OCI-LY1 (cell line): ENCODE data around the gene PCNX1.

ENCODE experiments used
- H2AFZ ChIP-seq: fragments of 200-600 bp; sonication (generic), shearing (Covaris generic); 2 replicates; pipeline ENCODE4 v1.6.0; 2014; ENCODE audit warnings: antibody characterized with exemption, mild to moderate bottlenecking, low read length
- H3F3A ChIP-seq: fragments of 200-600 bp; sonication (generic), shearing (Covaris generic); 2 replicates; pipeline ENCODE4 v1.6.0; 2014; ENCODE audit warnings: mild to moderate bottlenecking, antibody characterized with exemption, low read length, moderate library complexity; ENCODE audit not compliant: insufficient read depth
- H3K27ac ChIP-seq: fragments of 200-600 bp; sonication (generic); 2 replicates; pipeline ENCODE4 v1.5.1; 2014; ENCODE audit warnings: low read length, mixed run types, mild to moderate bottlenecking, low read depth; ENCODE audit not compliant: poor library complexity, severe bottlenecking
- H3K27me3 ChIP-seq: fragments of 200-600 bp; sonication (generic); 2 replicates; pipeline ENCODE4 v1.6.0; 2014; ENCODE audit warnings: antibody characterized with exemption, mild to moderate bottlenecking, low read length, moderate library complexity; ENCODE audit not compliant: insufficient read depth
- H3K36me3 ChIP-seq: fragments of 200-600 bp; sonication (generic); 2 replicates; pipeline ENCODE4 v1.6.1; 2014; ENCODE audit warnings: mild to moderate bottlenecking, antibody characterized with exemption, low read length, moderate library complexity, mixed read lengths; ENCODE audit not compliant: insufficient read depth
- H3K4me1 ChIP-seq: fragments of 200-600 bp; sonication (generic); 2 replicates; pipeline ENCODE4 v1.5.1; 2014; ENCODE audit warnings: mild to moderate bottlenecking, low read length, moderate library complexity; ENCODE audit not compliant: insufficient read depth, severe bottlenecking
- H3K4me2 ChIP-seq: fragments of 200-600 bp; sonication (generic), shearing (Covaris generic); 2 replicates; pipeline ENCODE4 v1.6.1; 2014; ENCODE audit warnings: low read length
- H3K4me3 ChIP-seq: fragments of 200-600 bp; sonication (generic); 2 replicates; pipeline ENCODE4 v1.5.1; 2014; ENCODE audit warnings: low read length, low read depth, mild to moderate bottlenecking, mixed read lengths; ENCODE audit not compliant: poor library complexity, severe bottlenecking
- H3K79me2 ChIP-seq: fragments of 200-600 bp; shearing (Covaris generic); 2 replicates; pipeline ENCODE4 v1.6.1; 2016; ENCODE audit warnings: mixed run types, low read length, mixed read lengths; ENCODE audit not compliant: insufficient read depth
- H3K9ac ChIP-seq: fragments of 200-600 bp; sonication (generic), shearing (Covaris generic); 2 replicates; pipeline ENCODE4 v1.6.1; 2014; ENCODE audit warnings: mild to moderate bottlenecking, low read length, mixed read lengths
- H3K9me2 ChIP-seq: fragments of 200-600 bp; sonication (generic), shearing (Covaris generic); 2 replicates; pipeline ENCODE4 v1.6.1; 2014; ENCODE audit warnings: low read depth, mild to moderate bottlenecking, low read length, mixed read lengths
- H3K9me3 ChIP-seq: fragments of 200-600 bp; shearing (Covaris generic); 2 replicates; pipeline ENCODE4 v1.6.1; 2014; ENCODE audit warnings: low read length, mixed read lengths
- H4K20me1 ChIP-seq: fragments of 200-600 bp; sonication (generic), shearing (Covaris generic); 2 replicates; pipeline ENCODE4 v1.6.0; 2016; ENCODE audit warnings: mild to moderate bottlenecking, low read length; ENCODE audit not compliant: insufficient read depth
- EZH2 ChIP-seq: fragments of 200-600 bp; sonication (generic), shearing (Covaris generic); IDR thresholded peaks from 2 replicates; pipeline ENCODE4 v1.8.0; 2017; ENCODE audit warnings: borderline replicate concordance, mixed run types, mild to moderate bottlenecking, antibody characterized with exemption, low read length, moderate library complexity, mixed read lengths
- TF ChIP-seq, protein P1 (sequence below): fragments of 200-600 bp; sonication (generic), shearing (Covaris generic); IDR thresholded peaks from 2 replicates; pipeline ENCODE4 v1.5.1; 2017; ENCODE audit warnings: mild to moderate bottlenecking, antibody characterized with exemption, low read length, moderate library complexity, mixed read lengths

Gene PCNX1

GRCh38 chr14:71078500-71078899, 171.2 kb downstream of the PCNX1 start:
- Histone ChIP-seq H3K4me3 (no peak overlapping the region), H3K79me2 (no peaks in the 10 kb centered on the region), H3K9me3 (peaks cover 8% of the 10 kb centered on the region), H3K27me3 (no peaks in the 10 kb centered on the region), H3K9me2 (no peaks in the 10 kb centered on the region), H2AFZ (no peak overlapping the region), H3K4me2 (no peak overlapping the region), H3K27ac (no peak overlapping the region), H3K4me1 (no peaks in the 10 kb centered on the region), H4K20me1 (no peaks in the 10 kb centered on the region), H3F3A (no peaks in the 10 kb centered on the region), H3K36me3 (peaks cover 46% of the 10 kb centered on the region), H3K9ac (no peak overlapping the region)
- TF ChIP-seq EZH2 = no peak
- TF ChIP-seq, protein P1, sequence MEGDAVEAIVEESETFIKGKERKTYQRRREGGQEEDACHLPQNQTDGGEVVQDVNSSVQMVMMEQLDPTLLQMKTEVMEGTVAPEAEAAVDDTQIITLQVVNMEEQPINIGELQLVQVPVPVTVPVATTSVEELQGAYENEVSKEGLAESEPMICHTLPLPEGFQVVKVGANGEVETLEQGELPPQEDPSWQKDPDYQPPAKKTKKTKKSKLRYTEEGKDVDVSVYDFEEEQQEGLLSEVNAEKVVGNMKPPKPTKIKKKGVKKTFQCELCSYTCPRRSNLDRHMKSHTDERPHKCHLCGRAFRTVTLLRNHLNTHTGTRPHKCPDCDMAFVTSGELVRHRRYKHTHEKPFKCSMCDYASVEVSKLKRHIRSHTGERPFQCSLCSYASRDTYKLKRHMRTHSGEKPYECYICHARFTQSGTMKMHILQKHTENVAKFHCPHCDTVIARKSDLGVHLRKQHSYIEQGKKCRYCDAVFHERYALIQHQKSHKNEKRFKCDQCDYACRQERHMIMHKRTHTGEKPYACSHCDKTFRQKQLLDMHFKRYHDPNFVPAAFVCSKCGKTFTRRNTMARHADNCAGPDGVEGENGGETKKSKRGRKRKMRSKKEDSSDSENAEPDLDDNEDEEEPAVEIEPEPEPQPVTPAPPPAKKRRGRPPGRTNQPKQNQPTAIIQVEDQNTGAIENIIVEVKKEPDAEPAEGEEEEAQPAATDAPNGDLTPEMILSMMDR = no peak

DNA sequence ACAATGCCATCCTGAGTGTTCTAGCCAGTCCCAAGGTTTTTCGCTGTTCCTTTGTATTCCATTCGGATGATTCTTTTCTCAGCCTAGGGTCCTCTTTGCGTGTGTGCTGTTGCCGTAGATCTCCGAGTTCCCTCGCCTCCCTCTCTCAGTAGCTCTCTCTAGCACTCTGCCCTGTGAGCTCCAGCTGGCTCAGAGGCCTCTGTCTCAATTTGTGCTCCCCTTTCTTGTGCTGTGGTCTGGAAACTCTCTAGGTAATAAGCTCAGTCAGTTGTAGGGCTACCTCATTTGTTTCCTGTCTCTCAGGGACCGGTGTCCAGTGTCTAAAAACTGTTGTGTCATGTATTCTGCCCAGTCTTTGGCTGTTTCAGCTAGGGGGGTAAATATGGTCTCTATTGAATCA, 179.3 kb downstream of the PCNX1 start:
- H3K4me1 ChIP-seq = no peaks in the 10 kb centered on the region
- no peak overlapping the region for H3K4me2 ChIP-seq
- TF ChIP-seq EZH2 = no peak
- TF ChIP-seq, protein P1 = no peak
- H3K36me3 ChIP-seq = peaks cover 32% of the 10 kb centered on the region
- no peak overlapping the region for H3K27ac ChIP-seq
- no peak overlapping the region for H3K4me3 ChIP-seq
- no peaks in the 10 kb centered on the region for H3K9me3 ChIP-seq
- H3K27me3 ChIP-seq = no peaks in the 10 kb centered on the region
- no peaks in the 10 kb centered on the region for H3F3A ChIP-seq
- no peaks in the 10 kb centered on the region for H4K20me1 ChIP-seq
- no peak overlapping the region for H2AFZ ChIP-seq
- no peaks in the 10 kb centered on the region for H3K9me2 ChIP-seq
- H3K9ac ChIP-seq = no peak overlapping the region
- no peaks in the 10 kb centered on the region for H3K79me2 ChIP-seq

DNA sequence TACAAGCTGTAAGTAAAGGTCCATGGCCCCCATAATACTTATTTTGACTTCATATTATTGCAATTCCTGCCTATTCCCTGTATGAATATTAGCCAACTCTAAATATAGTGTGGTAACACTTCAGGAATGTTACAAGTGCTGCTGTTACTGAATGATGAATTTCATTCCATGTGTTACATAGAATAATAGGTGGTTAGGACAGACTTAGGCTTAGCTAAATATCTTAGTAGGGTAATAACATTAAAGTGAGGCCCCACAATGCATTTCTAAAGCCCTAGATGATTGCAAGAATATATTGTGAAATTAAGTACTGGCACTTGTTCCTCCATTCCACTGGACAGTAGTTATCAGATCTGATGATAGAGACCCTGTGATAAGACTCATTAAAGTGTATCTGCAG, 182.7 kb downstream of the PCNX1 start:
- Histone ChIP-seq H3F3A (no peaks in the 10 kb centered on the region), H3K9me2 (no peaks in the 10 kb centered on the region), H3K79me2 (no peaks in the 10 kb centered on the region)

More for the DNA sequence above, 182.7 kb downstream of the PCNX1 start:
- Histone ChIP-seq H3K27ac (no peak overlapping the region), H2AFZ (no peak overlapping the region), H3K9me3 (no peaks in the 10 kb centered on the region), H4K20me1 (no peaks in the 10 kb centered on the region), H3K4me1 (no peaks in the 10 kb centered on the region), H3K36me3 (peaks cover 41% of the 10 kb centered on the region), H3K4me3 (no peak overlapping the region), H3K9ac (no peak overlapping the region), H3K27me3 (no peaks in the 10 kb centered on the region), H3K4me2 (no peak overlapping the region)
- TF ChIP-seq EZH2 = no peak
- TF ChIP-seq, protein P1 = no peak
